Iris pigment epithelial cell (primary cell): ENCODE results near the gene ARL3.
"Not testable (repeated sequence)": the region's sequence is repeated elsewhere in the genome, so short reads cannot be mapped to it uniquely, and the experiment has no call there.

Source experiments
- DNase-seq: peaks from one replicate; pipeline ENCODE4 v3.0.0-alpha.2; 2011; ENCODE audit warnings: low read depth

ARL3 gene

DNA sequence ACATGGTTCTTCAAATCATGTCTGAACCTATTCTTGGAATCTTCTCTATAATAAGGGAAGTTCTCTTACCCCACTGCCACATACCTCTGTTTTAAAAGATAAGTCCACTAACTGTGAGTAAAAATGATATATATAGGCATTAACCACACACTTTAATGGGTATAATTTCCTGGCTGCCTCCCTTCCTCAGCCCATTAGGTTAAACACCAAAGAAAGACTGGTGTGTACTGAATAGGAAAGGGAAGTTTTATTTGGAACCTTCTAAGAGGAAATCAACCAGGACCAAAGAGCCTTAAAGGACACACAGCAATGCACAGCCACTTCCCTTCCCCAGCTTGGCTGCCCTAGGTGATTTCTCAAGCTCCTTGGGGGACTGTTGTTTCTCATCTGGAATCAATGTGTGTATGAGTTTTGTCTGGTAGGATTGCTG, 24.5 kb upstream of the ARL3 start:
- DNase-seq: no peak

DNA sequence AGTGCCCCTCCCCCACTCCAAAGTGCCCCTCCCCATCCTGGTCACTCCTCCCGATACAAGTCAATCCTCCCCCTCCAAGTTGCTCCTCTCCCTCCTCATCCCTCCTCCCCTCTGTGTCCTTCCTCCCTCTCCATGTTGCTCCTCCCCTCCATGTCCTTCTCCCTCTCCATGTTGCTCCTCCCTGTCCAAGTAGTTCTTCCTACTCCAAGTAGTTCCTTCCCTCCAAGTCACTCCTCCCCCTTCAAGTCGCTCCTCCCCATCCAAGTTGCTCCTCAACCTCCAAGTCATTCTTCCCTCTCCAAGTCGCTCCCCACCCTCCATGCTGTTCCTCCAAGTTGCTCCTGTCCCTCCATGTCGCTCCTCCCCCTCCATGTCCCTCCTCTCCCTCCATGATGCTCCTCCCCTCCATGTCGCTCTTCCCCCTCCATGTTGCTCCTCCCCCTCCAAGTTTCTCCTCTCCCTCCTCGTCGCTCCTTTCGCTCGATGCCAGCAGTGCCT, 20.9 kb upstream of the ARL3 start:
- DNase-seq: no peak

DNA sequence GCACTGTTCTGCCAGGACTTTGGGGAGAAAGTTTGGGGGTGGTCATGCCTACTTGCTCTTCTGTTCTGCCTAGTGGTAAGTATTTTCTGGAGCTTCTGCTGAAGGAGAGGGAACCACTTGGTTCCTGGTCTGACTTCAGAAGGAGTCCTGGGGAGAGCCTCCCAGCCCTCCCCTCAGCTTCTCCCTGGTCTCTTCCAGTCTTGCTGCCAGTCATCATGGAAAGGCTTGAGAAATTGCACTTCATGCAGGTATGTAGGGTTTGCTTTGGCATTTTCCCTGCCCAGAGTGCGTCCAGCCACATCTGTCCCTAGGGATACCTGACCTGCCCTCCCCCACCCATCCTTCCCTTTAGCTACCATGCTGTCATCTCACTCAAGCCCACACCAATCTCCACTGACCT, 18.5 kb upstream of the ARL3 start:
- no peak for DNase-seq

DNA sequence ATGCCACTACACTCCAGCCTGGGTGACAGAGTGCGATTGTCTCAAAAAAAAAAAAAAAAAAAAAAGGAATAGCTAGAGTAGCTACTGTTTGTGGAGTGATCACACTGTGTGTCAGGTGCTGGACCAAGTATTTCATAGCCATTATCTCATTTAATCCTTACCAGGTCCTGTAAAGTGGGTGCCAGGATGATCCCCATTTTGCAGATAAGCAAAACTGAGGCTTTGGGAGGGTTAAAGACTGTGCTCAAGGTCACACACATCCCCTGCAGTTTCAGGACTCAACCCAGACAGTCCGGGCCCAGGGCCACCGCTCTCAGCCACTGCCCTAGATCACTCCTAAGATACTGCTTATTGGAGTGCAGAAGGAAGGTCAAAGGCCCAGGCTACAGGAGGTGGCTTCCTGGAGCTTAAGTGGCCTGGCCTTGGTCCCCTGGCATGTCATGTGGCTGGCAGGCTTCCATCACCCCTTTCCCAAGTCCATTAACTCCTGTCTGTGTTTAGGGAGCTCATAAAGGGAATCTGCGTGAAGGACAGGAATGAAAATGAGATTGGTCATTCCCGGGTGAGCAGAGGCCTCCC, 17.1 kb upstream of the ARL3 start:
- DNase-seq: no peak

DNA sequence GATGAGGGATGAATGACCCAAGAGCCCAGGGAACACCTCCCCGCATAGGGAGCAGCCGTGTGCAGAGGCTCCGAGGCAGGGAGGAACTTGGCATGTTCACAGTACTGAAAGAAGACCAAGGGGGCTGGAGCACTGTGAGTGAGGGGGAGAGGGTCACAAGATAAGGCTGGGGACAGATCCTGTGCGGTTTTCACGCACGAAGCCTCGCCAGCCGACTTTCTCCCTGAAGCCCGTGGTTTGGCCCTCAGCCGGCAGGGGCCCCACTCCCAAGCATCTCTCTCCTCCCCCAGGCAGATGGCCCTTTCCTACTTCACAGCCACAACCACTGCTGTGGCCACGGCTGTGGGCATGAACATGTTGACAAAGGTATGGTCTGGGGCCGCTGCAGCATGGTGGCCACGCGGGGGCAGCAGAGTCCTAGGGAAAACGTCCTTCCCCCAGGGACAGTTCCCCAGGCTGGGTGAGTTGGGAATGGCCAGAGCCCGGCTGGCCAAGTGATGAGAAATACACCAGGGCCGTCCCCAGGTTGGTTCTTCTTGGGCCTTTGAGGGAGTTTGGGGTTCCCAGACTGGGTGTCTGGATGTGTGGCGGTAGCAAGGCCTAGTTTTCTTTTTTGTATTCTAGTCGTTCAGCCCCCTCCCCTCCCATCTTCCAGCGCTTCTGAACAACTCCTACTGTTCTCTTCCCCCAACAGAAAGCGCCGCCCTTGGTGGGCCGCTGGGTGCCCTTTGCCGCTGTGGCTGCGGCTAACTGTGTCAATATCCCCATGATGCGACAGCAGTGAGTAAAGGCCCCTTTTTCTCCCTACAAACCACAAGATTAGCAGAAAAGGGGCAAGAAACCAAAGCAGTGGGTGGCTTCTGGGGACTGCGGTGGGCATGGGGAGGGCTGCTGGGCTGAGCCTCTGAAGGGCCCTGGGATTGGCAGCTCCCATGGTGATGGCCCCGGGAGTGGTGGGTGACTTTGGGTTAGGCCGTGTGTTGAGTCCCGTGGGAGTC, 15.1 kb upstream of the ARL3 start:
- peak; percentile 71 for DNase-seq

DNA sequence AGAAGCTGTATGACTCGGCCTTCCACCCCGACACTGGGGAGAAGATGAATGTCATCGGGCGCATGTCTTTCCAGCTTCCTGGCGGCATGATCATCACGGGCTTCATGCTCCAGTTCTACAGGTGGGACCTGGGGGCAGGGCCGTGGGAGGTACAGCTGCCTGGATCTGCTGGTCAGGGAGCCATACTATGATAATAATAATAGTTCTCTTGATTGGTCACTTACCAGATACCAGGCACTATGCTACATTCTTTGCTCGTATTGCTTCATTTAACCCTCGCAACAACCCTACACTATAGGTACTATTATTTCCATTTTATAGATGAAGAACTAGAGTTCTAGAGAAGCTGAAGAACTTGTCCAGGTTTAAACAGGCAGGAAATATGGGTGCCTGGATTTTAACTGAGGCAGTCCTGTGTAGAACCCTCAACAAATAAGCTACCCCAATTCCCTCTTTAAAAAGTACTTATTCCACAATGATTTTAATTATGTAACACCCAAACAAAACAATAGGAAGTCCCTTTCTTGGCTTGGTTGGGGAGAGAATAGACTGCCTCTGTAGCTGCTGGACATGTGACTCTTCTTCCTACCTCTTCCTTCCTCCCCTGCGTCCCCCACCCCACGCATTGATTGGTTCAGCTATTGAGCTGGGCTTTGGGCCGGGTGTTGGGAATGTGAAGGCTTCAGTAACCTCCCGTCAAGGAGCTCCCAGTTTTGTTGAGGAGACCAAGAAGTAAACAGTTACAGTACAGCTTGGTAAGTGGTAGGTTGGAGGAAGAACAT, 13.0 kb upstream of the ARL3 start:
- no peak for DNase-seq

DNA sequence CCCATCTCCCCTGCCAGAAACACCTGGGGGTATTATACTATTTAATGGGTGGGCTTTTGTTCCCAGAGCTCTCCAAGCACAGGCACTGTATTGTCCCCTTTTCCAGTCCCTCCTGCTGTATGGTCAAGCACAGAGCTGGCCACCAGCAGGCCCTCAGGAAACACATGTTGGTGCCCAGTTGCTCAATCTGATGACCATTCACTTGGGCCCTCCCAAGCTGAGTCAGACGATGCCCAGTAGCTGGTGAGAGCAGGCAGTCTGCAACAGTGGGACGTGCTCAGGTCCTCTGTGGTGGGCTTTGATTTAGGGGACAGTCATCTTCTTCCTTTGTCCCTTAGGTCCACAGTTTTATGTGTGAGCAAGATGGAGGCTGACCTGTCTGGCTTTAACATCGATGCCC, 12.1 kb upstream of the ARL3 start:
- DNase-seq: no peak

DNA sequence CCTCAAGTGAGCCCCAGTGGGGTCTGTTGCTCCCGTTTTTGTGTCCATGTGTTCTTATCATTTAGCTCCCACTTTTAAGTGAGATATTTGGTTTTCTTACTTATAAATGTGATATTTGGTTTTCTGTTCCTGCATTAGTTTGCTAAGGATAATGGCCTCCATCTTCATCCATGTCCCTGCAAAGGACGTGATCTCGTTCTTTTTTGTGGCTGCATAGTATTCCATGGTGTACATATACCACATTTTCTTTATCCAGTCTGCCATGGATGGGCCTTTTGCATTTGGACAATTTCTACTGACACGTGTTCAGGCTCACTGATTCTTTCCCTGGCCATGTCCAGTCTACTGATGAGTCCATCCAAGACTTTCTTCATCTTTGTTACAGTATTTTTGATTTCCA, 9.8 kb upstream of the ARL3 start:
- DNase-seq: no peak

DNA sequence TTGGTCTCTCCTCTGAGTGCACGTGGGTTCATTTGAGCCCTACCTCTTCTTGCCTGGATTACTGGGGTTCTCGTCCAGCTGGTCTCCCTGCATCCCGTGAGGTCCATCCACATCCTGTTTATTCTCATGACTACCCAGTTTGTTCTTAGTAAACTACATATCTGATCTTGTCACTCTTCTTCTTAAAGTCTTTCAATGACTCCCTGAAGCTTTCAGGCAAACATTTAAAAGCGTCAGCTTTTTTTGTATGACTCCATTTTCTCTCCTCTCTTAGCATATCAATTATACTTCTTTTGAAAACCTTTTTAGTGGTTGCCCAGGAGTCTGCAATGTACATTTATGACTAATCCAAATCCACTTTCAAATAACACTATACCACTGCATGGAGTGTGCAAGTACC, 7.8 kb upstream of the ARL3 start:
- peak; percentile 44 for DNase-seq

DNA sequence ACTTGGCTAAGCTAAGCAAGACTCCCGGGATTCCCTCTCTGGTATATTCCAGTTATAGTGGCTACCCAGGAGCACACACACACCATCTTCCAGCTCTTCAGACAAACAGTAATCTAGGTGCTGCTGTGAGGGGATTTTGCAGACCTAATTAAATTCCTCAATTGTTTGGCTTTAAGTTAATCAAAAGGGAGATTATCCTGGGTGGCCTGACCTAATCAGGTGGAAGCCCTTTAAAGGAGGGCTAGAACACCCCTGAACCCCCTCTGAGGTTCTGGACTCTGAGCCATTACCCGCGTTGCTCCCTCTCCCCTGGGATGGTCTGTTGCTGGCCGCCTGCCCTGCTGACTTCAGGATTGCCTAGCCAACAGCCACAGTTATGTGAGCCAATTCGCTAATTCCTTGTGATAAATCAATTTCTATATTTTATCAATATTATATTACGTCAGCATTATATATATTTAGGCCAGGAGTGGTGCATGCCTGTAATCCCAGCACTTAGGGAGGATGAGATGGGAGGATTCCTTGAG, 6.6 kb upstream of the ARL3 start:
- DNase-seq: no peak

DNA sequence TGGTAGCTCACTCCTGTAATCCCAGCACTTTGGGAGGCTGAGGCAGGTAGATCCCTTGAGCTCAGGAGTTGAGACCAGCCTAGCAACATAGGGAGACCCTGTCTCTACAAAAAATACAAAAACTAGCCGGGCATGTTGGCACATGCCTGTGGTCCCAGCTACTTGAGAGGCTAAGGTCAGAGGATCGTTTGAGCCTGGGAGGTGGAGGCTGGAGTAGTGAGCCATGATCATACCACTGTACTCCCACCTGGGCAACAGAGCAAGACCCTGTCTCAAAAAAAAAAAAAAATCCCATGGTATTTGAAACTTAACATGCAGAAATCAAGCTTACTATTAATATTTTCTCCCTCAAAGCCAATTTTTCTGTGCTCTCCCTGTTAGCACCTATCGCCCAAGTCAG, 6.1 kb upstream of the ARL3 start:
- no peak for DNase-seq

DNA sequence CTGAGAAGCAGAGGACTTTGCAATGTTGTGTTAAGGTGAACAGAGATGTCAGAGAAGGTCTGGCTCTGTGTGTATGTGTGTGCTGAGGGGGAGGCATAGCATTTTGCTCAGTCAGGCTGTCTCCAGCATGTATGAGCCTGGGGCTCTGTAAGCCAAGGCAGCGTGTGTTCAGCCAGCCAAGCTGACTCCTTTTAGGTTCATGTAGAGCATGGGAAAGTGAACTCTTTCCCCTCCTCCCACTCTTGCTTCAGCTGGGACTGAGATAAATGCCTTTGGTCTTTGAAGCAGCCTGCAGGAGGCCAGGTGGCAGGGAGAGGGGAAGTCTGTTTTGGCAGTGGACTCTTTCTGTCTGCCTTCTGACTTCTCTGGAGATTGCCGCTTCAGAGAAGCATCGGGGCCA, 4.0 kb upstream of the ARL3 start:
- DNase-seq: peak; percentile 88

DNA sequence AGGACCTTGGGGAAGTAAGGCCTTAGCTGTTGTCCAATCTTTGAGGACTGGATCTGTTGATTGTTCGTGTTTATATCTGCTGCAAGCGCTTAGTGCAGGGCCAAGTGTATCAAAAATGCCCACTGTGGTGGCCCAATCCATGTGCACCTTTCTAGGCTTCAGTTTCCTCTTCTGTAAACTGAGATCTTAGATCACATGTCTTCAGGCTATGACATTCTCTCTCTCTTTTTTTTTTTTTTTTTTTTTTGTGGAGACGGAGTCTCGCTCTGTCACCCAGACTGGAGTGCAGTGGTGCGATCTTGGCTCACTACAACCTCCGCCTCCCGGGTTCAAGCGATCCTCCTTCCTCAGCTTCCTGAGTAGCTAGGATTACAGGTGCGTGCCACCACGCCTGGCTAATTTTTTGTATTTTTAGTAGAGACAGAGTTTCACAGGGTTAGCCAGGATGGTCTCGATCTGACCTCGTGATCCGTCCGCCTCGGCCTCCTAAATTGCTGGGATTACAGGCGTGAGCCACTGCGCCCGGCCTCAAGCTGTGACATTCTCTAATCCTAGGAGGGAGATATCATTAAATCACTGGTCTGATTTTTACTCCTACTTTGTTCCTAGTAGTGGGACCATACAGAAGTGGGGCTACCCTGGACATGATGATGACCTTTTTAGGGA, 2.8 kb upstream of the ARL3 start:
- DNase-seq: not testable (repeated sequence)

DNA sequence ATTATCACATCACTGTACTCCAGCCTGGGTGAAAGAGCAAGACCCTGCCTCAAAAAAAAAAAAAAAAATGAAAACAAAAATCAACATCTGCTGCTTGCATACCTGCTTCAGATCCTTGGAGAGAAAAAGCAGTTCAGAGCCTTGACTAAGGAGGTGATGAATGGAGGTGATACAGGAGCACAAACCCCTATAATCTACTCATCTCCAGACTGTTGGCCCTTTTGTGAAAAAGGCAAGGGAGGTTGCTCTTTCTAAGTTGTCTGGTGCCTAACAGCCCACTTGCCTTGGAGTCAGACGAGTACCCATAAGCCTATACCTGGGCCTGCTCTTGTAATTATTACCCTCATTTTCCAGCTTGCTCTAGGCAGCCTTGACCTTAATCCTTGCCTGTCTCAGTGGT, 1.7 kb upstream of the ARL3 start:
- no peak for DNase-seq

DNA sequence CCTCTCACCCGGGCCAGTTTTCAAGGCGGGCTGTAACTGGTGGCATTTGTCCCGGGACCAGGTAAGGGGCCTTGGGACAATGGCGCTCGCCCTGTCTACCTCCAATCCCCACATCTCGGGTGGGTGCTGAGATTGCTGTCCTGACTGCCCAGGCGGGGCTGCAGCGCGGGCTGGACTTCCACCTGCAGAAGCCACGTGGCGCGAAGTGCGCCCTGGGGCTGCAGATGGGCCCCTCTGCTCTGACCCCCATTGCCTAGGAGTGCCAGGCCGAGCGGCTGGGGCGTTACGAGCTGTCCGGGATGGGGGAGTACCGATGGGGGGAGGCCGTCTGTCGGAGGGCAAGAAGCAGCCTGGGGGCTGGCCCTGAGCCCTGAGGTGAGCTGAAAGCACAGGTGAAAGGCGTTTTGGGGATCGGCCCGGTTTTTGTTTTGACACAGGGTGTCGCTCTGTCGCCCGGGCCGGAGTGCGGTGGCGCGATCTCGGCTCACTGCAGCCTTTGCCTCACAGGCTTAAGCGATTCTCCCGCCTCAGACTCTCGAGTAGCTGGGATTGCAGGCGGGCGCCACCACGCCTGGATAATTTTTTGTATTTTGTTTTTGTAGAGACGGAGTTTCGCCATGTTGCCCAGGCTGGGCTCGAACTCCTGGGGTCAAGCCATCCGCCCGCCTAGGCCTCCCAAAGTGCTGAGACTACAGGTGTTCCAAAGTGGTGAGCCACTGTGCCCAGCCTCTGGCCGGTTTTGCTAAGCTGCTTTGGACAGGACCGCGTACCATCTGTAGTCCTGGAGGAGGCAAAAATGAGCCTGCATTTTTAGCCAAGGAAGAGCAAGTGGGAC, 641 bp upstream of the ARL3 start, which contains the start of gene SFXN2:
Gene SFXN2 (plus strand): TSS at position 16 of the 835 bp plus-strand sequence. CDS start 12,001 bp downstream, outside the sequence.
- DNase-seq: no peak

DNA sequence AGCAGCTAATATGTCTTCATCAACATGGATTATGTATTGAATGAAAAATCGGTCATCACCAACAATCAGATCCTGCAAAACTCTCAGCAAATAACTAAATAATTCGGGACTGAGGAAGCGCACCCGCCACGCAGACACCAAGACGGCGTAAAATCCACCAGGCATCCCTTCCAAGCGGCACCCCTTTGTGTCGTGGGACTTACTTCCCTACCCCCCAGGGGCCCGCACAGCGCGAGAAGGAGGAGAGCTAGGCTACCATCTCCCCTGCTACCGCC, 721 bp downstream of the ARL3 start:
- DNase-seq: no peak

DNA sequence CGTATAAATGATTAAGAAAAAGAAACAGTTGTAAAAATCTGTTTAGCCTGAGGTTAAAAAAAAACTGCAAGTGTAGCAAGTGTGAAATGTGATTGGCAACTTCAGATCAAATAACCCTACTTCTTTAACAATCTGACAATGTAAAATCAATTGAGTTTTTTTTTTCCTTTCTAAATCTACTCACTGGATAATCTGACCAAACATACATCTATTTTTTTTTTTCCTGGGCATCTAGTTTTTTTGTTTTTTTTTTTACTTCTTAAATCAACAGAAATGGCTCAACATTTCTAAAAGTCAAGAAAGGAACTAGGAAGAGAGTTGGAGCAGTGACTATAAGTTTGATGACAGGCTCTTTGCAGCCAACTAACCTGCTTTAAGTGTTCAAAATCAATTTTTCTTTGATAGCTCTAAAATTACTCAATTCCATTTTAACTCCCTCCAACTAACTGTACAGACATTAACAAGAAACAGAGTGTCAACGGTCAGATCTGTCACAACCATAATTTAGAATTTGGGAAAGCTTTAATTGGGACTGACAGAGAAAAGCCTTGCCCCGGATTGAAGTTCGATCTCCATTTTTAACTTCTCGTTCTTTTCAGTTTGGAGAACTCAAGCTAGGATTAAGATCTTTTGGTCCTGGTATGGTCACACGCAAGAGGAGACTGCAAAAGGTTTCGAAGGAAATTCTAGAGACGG, 1.2 kb downstream of the ARL3 start:
- no peak for DNase-seq

DNA sequence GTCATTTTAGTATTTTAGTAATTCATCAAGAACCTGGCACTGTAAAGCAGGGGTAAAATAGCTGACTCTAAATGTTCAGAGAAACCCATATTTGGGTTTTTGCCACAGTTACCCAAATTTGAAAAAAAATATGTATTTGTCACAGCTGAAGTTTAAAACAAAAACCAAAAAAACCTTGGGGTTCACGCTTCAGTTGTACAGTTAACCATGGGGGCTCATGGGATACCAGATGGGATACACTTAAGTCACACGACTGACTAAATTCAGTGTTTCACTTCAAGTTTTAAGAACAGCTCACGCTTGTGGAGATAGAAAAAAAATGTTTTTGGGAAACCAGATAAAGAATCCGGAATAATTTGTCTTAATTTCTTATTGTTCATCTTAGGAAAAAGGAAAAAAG, 2.1 kb downstream of the ARL3 start:
- no peak for DNase-seq

DNA sequence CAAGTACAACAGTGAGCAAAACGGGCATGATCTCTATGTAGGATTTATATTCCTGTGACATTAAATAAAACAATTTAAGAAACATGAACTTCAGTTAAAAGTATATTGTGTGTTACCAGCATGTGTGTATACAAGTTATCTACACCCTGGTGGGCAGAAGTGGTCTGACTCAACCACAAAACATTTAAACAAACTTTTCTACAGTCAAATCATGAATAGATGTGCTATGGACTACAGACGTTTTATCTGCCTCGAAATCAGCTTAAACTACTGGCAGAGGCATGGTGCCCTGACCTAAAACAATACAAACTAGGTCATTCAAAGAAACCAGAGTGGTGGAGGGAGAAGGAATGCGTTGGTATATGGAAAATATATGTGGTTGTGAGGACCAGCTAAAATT, 3.6 kb downstream of the ARL3 start:
- peak; percentile 88 for DNase-seq

DNA sequence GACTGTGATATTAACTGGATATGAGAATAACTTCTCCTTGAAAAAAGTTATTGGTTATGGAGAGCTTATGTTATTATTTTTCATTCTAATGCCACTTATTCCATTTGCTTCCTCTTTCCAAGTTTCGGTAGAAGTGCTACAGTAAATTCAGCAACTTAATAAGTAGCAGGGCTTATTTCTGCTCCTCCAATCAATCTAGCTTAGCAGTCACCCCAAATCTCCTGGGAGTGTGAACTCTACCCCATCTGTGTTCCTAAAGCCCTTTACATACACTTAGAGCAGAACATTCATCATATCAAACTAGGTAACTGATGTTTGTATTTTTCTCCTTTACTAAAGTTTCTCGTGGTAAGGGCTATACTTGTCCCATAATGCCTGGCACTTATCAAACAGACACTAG, 8.7 kb downstream of the ARL3 start:
- no peak for DNase-seq
